Measurements from ENCODE around the gene ZGLP1. TPM values are rescaled to one million over a fixed set of nuclear protein-coding genes. Genes with fewer than 3 reads are reported as not detected.
"Not testable (repeated sequence)": the region's sequence is repeated elsewhere in the genome, so short reads cannot be mapped to it uniquely, and the experiment has no call there.

ZGLP1 gene
- total RNA-seq, 4 donors from 2014 or later, result 0.80 to 3.1 TPM; not detected in 2

DNA sequence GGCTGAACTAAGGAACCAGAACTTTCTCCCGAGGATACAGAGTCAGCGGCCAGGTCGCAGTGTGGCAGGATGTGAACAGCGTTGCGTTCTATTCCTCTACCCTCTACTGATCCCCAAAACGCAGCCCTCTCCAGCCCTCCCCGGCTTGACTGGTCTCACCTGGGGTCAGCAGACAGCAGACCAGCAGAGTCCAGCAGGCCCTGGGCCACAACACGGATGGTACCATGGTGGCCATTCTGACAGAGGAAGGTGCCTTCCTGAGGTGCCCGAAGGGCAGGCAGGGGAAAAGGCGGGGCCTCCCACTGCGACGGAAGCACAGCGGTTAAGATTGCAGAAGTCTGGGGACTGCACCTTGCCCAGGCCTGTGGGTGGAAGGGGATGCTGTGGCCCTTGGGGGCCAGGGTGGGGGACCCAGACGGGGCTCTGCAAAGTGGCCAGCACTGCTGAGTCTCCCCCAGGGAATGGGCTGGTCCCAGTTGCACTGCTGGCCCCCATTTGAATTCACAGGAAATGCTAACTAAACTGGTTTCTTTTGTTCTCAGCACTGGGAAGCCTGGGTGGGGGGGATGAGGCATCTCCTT is 29.9 kb upstream of the ZGLP1 start, which contains the start of gene ICAM3:
Gene ICAM3, minus strand, starts transcription at position 245 of the 581 bp plus-strand sequence. Its CDS starts 10 bp downstream, at position 235.
- no peaks in the 10 kb centered on the region for H3K36me3 ChIP-seq
- ATAC-seq, result no peak
- no peaks in the 10 kb centered on the region for H3K9me3 ChIP-seq
- no peak within 1 kb of the TSS for H3K27ac ChIP-seq
- H3K4me1 ChIP-seq, result peaks cover 2 to 3% of the 10 kb centered on the region in 2 donors
- no peak for TF ChIP-seq POLR2A (IDR thresholded peaks at IDR 0.05)
- TF ChIP-seq, protein P1, sequence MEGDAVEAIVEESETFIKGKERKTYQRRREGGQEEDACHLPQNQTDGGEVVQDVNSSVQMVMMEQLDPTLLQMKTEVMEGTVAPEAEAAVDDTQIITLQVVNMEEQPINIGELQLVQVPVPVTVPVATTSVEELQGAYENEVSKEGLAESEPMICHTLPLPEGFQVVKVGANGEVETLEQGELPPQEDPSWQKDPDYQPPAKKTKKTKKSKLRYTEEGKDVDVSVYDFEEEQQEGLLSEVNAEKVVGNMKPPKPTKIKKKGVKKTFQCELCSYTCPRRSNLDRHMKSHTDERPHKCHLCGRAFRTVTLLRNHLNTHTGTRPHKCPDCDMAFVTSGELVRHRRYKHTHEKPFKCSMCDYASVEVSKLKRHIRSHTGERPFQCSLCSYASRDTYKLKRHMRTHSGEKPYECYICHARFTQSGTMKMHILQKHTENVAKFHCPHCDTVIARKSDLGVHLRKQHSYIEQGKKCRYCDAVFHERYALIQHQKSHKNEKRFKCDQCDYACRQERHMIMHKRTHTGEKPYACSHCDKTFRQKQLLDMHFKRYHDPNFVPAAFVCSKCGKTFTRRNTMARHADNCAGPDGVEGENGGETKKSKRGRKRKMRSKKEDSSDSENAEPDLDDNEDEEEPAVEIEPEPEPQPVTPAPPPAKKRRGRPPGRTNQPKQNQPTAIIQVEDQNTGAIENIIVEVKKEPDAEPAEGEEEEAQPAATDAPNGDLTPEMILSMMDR (IDR thresholded peaks at IDR 0.05 in 4 of 5, conservative IDR thresholded peaks at IDR 0.05 in 1 of 5), result no peak
- DNase-seq, result no peak
- H3K27me3 ChIP-seq, result no peaks in the 10 kb centered on the region
- intact Hi-C loops (cut with DNase I; ENCODE audit: low total_unique reads) (loop anchor here (10.0 kb wide), 2 partner anchors 225 to 505 kb away; partner anchors contain the start of genes EIF3G, P2RY11 and PIN1), in situ Hi-C loops (cut with MboI; ENCODE audit: low sequenced_read_pairs in 4 of 4) (no loop called here)
- no peak within 1 kb of the TSS for H3K4me3 ChIP-seq

DNA sequence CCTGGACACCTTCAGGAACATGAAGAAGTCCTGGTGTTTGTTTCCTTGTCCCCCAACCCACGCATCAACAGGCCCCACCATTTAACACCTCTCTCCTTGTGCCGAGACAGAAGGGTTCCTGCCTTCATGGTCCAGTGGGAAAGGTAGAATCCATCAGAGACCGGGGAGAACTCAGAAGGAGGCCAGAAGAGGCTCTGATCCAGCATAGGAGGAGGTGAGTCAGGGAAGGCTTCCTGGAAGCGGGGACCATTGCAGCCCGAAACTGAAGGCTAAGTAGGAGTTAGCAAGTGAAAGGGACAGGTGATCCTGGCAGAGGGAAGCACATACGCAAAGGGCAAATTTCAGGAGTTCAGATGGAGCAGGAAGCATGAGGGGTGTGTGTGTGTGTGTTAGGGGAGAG is 29.3 kb upstream of the ZGLP1 start:
- no peak for DNase-seq
- Histone ChIP-seq H3K27me3 (no peaks in the 10 kb centered on the region), H3K36me3 (no peaks in the 10 kb centered on the region), H3K9me3 (no peaks in the 10 kb centered on the region), H3K4me3 (no peak overlapping the region), H3K4me1 (peaks cover 7% of the 10 kb centered on the region in 2 donors), H3K27ac (no peak overlapping the region)
- intact Hi-C loops (cut with DNase I; ENCODE audit: low total_unique reads), result loop anchor here (10.0 kb wide), 2 partner anchors 224 to 504 kb away; partner anchors contain the start of genes EIF3G, P2RY11 and PIN1
- no peak for ATAC-seq
- TF ChIP-seq, protein P1 (IDR thresholded peaks at IDR 0.05 in 4 of 5, conservative IDR thresholded peaks at IDR 0.05 in 1 of 5), result no peak
- TF ChIP-seq POLR2A (IDR thresholded peaks at IDR 0.05), result no peak
- in situ Hi-C loops (cut with MboI; ENCODE audit: low sequenced_read_pairs in 4 of 4), result no loop called here

DNA sequence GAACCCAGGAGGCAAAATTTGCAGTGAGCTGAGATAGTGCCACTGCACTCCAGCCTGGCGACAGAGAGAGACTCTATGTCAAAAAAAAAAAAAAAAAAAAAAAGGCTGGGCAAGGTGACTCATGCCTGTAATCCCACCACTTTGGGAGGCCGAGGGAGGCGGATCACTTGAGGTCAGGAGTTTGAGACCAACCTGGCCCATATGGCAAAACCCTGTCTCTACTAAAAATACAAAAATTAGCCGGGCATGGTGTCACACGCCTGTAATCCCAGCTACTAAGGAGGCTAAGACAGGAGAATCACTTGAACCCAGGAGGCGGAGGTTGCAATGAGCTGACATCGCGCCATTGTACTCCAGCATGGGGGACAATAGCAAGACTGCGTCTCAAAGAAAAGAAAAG is 27.1 kb upstream of the ZGLP1 start:
- intact Hi-C loops (cut with DNase I; ENCODE audit: low total_unique reads), result loop anchor here (10.0 kb wide), 2 partner anchors 222 to 502 kb away; partner anchors contain the start of genes EIF3G, P2RY11 and PIN1
- H3K27me3 ChIP-seq; in situ Hi-C loops (cut with MboI; ENCODE audit: low sequenced_read_pairs in 4 of 4); ATAC-seq; DNase-seq; H3K9me3 ChIP-seq; H3K27ac ChIP-seq; H3K4me3 ChIP-seq; H3K36me3 ChIP-seq: not testable (repeated sequence)
- peaks cover 18 to 22% of the 10 kb centered on the region in 2 donors for H3K4me1 ChIP-seq

DNA sequence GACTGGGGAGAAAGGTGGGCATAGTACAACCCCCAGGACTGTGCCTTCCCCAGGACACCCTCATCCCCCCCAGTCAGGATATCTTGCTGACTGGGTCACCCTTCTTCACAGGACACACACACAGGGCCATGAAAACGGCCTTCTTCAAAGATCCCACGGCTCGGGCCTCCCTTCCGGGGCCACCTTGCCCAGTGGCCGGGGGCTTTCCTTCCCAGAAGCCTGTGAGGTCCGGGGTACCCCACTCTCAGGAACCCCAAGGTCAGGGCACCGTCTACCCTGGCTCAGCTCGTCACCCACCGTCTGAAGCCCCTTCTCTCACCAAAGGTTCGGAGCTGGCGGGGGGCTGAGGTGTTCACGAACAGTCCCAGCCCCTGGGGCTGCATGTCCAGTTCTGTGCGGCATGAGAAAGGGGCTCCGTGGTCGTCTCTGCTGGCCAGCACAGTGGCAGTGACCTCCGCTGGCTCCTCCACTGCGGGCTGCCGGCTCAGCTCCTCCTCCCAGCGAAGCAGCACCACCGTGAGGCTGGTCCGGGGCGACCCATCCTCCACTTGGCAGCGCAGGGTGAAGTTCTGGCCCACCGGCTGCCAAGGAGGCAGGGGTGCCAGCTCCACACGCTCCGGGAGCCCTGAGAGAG is 25.9 kb upstream of the ZGLP1 start:
- peak overlapping the region; percentile 69 to 96 (median 88) for H3K4me3 ChIP-seq
- DNase-seq (no peak), ATAC-seq (no peak)
- H3K36me3 ChIP-seq, result peaks cover 0 to 2% of the 10 kb centered on the region in 2 donors
- peak overlapping the region; percentile 90 to 98 (median 95) for H3K27ac ChIP-seq
- intact Hi-C loops (cut with DNase I; ENCODE audit: low total_unique reads) (loop anchor here (10.0 kb wide), 2 partner anchors 221 to 501 kb away; partner anchors contain the start of genes EIF3G, P2RY11 and PIN1), in situ Hi-C loops (cut with MboI; ENCODE audit: low sequenced_read_pairs in 4 of 4) (no loop called here)
- no peak for TF ChIP-seq POLR2A (IDR thresholded peaks at IDR 0.05)
- TF ChIP-seq, protein P1 (IDR thresholded peaks at IDR 0.05 in 4 of 5, conservative IDR thresholded peaks at IDR 0.05 in 1 of 5), result no peak
- H3K9me3 ChIP-seq, result no peaks in the 10 kb centered on the region
- peaks cover 18 to 23% of the 10 kb centered on the region in 2 donors for H3K4me1 ChIP-seq
- H3K27me3 ChIP-seq, result no peaks in the 10 kb centered on the region
